ENCODE data around the gene AMPD2. TPM values are rescaled to one million over a fixed set of nuclear protein-coding genes. Genes with fewer than 3 reads are reported as not detected.
A peak's percentile ranks its signal among the peaks of the same experiment; 100 is the strongest.

The AMPD2 gene
- polyA plus RNA-seq, 3 donors = 75.0 to 961 (median 117) TPM

- peaks cover 64% of the 10 kb centered on the region for H3K79me2 ChIP-seq (ENCODE audit: insufficient read depth, low read length)
- no peak for TF ChIP-seq CTCF (IDR thresholded peaks at IDR 0.05)
- H3K4me2 ChIP-seq (replicated peaks; ENCODE audit: extremely low read depth, low read length, poor library complexity, severe bottlenecking) = peak overlapping the region; percentile 97
- peak overlapping the region; percentile 98 for H3K9ac ChIP-seq (ENCODE audit: insufficient read depth, low read length, poor library complexity, severe bottlenecking)
- H3K9me3 Mint-ChIP-seq = peaks cover 0 to 2% (median 0%) of the 10 kb centered on the region in 7 donors
- H4K20me1 ChIP-seq (ENCODE audit: insufficient read depth, low read length) = peaks cover 71% of the 10 kb centered on the region
- DNase-seq = peak in 2 of 3 donors; percentile 17 to 36
- intact Hi-C loops (cut with micrococcal nuclease) = loop anchor here in 1 of 2 donors (5.0 kb wide), 1 partner anchor 76 kb away; the partner anchor contains the start of gene GNAI3
- H3K27ac ChIP-seq (ENCODE audit: low read depth in 1 of 2, low read length in 2 of 2) = peak overlapping the region; percentile 30 to 99
- peaks cover 33 to 50% of the 10 kb centered on the region in 2 donors for H3K36me3 Mint-ChIP-seq
- H3K27ac Mint-ChIP-seq = peak overlapping the region; percentile 89 to 100 (median 99)
- H3K9me3 ChIP-seq (replicated peaks in 1 of 2; ENCODE audit: control insufficient read depth in 1 of 2, insufficient read depth in 1 of 2, low read length in 2 of 2) = no peaks in the 10 kb centered on the region
- H3K27me3 Mint-ChIP-seq (ENCODE audit: low read depth in 3 of 3) = peaks cover 0 to 3% (median 2%) of the 10 kb centered on the region in 3 donors
- H3K4me3 ChIP-seq (replicated peaks in 1 of 3; ENCODE audit: low read depth in 2 of 3, low read length in 3 of 3) = peak overlapping the region; percentile 77 to 96 (median 96)
- H3K27me3 ChIP-seq (ENCODE audit: control insufficient read depth in 2 of 2, insufficient read depth in 2 of 2, low read length in 2 of 2) = no peaks in the 10 kb centered on the region
- H3K4me3 Mint-ChIP-seq = peak overlapping the region; percentile 92 to 97
- peaks cover 49 to 57% of the 10 kb centered on the region in 2 donors for H3K4me1 ChIP-seq (ENCODE audit: control insufficient read depth in 1 of 2, insufficient read depth in 2 of 2, low read length in 2 of 2)
- peaks cover 51% of the 10 kb centered on the region for H3K4me1 Mint-ChIP-seq
- WGBS (ENCODE audit: insufficient coverage) = no CpG with 5 or more reads among the region's 3 CpGs
- no peak overlapping the region for H2AFZ ChIP-seq (ENCODE audit: insufficient read depth, low read depth, low read length, poor library complexity, severe bottlenecking)
- peaks cover 26 to 29% of the 10 kb centered on the region in 2 donors for H3K36me3 ChIP-seq (replicated peaks in 1 of 2; ENCODE audit: control insufficient read depth in 1 of 2, insufficient read depth in 2 of 2, low read length in 2 of 2)
Observed at GRCh38 chr1:109622895-109623294, 3.3 kb downstream of the AMPD2 start.

DNA sequence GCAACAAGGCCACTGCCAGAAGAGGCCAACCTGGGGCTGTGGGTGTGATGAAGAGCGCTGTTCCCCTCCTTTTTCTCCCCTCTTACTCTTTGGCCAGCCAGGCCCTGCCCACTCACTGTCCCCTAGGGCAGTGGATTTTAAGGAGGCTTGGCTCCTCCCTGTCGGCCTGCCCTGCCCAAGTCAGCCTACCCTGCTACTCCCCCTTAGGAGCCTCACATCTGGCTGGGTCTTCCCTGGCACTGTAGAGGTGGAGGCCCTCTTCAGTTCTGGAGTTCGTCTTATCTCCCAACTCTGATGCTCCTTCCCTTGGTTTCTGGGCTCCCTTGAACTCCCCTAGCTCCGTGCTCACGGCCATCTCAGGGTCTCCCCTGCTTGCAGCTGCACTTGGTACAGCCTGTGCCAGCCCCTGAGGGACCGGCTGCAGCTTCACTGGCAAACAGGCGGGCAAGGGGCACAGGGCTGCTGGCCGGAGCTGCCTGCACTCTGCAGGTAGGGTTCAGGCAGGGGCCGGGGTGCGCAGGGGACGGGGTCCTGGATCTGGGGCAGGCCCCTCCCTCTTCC lies 4.0 kb downstream of the AMPD2 start:
- intact Hi-C loops (cut with micrococcal nuclease) = loop anchor here in 1 of 2 donors (5.0 kb wide), 1 partner anchor 76 kb away; the partner anchor contains the start of gene GNAI3

More for the DNA sequence above, 4.0 kb downstream of the AMPD2 start:
- peaks cover 79% of the 10 kb centered on the region for H4K20me1 ChIP-seq (ENCODE audit: insufficient read depth, low read length)
- H3K27me3 Mint-ChIP-seq (ENCODE audit: low read depth in 3 of 3) = peaks cover 0 to 3% (median 2%) of the 10 kb centered on the region in 3 donors
- peak overlapping the region; percentile 51 for H3K9ac ChIP-seq (ENCODE audit: insufficient read depth, low read length, poor library complexity, severe bottlenecking)
- peaks cover 33 to 37% of the 10 kb centered on the region in 2 donors for H3K36me3 ChIP-seq (replicated peaks in 1 of 2; ENCODE audit: control insufficient read depth in 1 of 2, insufficient read depth in 2 of 2, low read length in 2 of 2)
- H3K79me2 ChIP-seq (ENCODE audit: insufficient read depth, low read length) = peaks cover 59% of the 10 kb centered on the region
- H3K9me3 Mint-ChIP-seq = peaks cover 0 to 2% (median 0%) of the 10 kb centered on the region in 7 donors
- H3K27me3 ChIP-seq (ENCODE audit: control insufficient read depth in 2 of 2, insufficient read depth in 2 of 2, low read length in 2 of 2) = no peaks in the 10 kb centered on the region
- H3K4me2 ChIP-seq (replicated peaks; ENCODE audit: extremely low read depth, low read length, poor library complexity, severe bottlenecking) = peak overlapping the region; percentile 97
- peaks cover 46% of the 10 kb centered on the region for H3K4me1 Mint-ChIP-seq
- no peak overlapping the region for H2AFZ ChIP-seq (ENCODE audit: insufficient read depth, low read depth, low read length, poor library complexity, severe bottlenecking)
- H3K4me3 Mint-ChIP-seq = peak overlapping the region; percentile 92 to 97
- DNase-seq = peak in 1 of 3 donors; percentile 7
- no peaks in the 10 kb centered on the region for H3K9me3 ChIP-seq (replicated peaks in 1 of 2; ENCODE audit: control insufficient read depth in 1 of 2, insufficient read depth in 1 of 2, low read length in 2 of 2)
- 20% methylated on average over 7 of the region's 11 CpGs for WGBS (ENCODE audit: insufficient coverage)
- peak overlapping the region; percentile 45 to 100 (median 89) for H3K27ac Mint-ChIP-seq
- peak overlapping the region; percentile 30 to 41 for H3K27ac ChIP-seq (ENCODE audit: low read depth in 1 of 2, low read length in 2 of 2)
- H3K4me1 ChIP-seq (ENCODE audit: control insufficient read depth in 1 of 2, insufficient read depth in 2 of 2, low read length in 2 of 2) = peaks cover 44 to 49% of the 10 kb centered on the region in 2 donors
- no peak for TF ChIP-seq CTCF (IDR thresholded peaks at IDR 0.05)
- peak overlapping the region in 2 of 3 experiments; percentile 13 to 96 for H3K4me3 ChIP-seq (replicated peaks in 1 of 3; ENCODE audit: low read depth in 2 of 3, low read length in 3 of 3)
- peaks cover 41 to 58% of the 10 kb centered on the region in 2 donors for H3K36me3 Mint-ChIP-seq
